GM23338 (cell line): Measurements from ENCODE around the gene ASB2. TPM values are rescaled to one million over a fixed set of nuclear protein-coding genes. Genes with fewer than 3 reads are reported as not detected.

Source experiments
- ATAC-seq: fragments of 200-7000 bp; cut with Tn5 transposase; 3 replicates; pipeline ENCODE4 v1.9.1; 2020
- DNase-seq: peaks from one replicate; pipeline ENCODE4 v3.0.0-alpha.2; 2015; ENCODE audit warnings: low spot score
- H2AFZ ChIP-seq: fragments of 200-600 bp; sonication (generic); 2 replicates; pipeline ENCODE4 v1.8.0; 2016; ENCODE audit warnings: antibody characterized with exemption, mild to moderate bottlenecking, moderate library complexity
- H3F3A ChIP-seq: fragments of 200-600 bp; sonication (generic); replicated peaks from 2 replicates; pipeline ENCODE4 v1.8.0; 2017; ENCODE audit warnings: antibody characterized with exemption, mixed run types, low read depth
- H3K27ac ChIP-seq: fragments of 200-600 bp; sonication (generic); 2 replicates; pipeline ENCODE4 v1.6.1; 2016; ENCODE audit warnings: low read depth
- H3K27me3 ChIP-seq: fragments of 200-600 bp; sonication (generic); 2 replicates; pipeline ENCODE4 v1.8.0; 2016; ENCODE audit warnings: mild to moderate bottlenecking, mixed run types, moderate library complexity; ENCODE audit not compliant: insufficient read depth
- H3K36me3 ChIP-seq: fragments of 200-600 bp; sonication (generic); 2 replicates; pipeline ENCODE4 v1.8.0; 2016; ENCODE audit warnings: mild to moderate bottlenecking; ENCODE audit not compliant: insufficient read depth
- H3K4me1 ChIP-seq: fragments of 200-600 bp; sonication (generic); 2 replicates; pipeline ENCODE4 v1.8.0; 2016; ENCODE audit warnings: mild to moderate bottlenecking, moderate library complexity; ENCODE audit not compliant: insufficient read depth
- H3K4me2 ChIP-seq: fragments of 200-600 bp; sonication (generic); 2 replicates; pipeline ENCODE4 v1.7.1; 2017; ENCODE audit warnings: mixed run types
- H3K4me3 ChIP-seq: fragments of 200-600 bp; sonication (generic); 2 replicates; pipeline ENCODE4 v1.6.1; 2016; ENCODE audit warnings: mixed run types
- H3K79me2 ChIP-seq: fragments of 200-600 bp; sonication (generic); replicated peaks from 2 replicates; pipeline ENCODE4 v1.8.0; 2017; ENCODE audit warnings: mild to moderate bottlenecking; ENCODE audit not compliant: insufficient read depth
- H3K9me2 ChIP-seq: fragments of 200-600 bp; sonication (generic); 2 replicates; pipeline ENCODE4 v1.8.0; 2017; ENCODE audit not compliant: insufficient read depth
- H4K20me1 ChIP-seq: fragments of 200-600 bp; sonication (generic); replicated peaks from 2 replicates; pipeline ENCODE4 v1.8.0; 2017; ENCODE audit warnings: mild to moderate bottlenecking; ENCODE audit not compliant: insufficient read depth
- H3K27ac Mint-ChIP-seq: 2 replicates; pipeline ENCODE4 v1.8.0; 2020; ENCODE audit warnings: inconsistent platforms, mild to moderate bottlenecking, moderate library complexity, mixed read lengths
- H3K27me3 Mint-ChIP-seq: 3 replicates; pipeline ENCODE4 v1.8.0; 2022; ENCODE audit warnings: low read depth, mild to moderate bottlenecking, moderate library complexity, mixed read lengths, inconsistent platforms; ENCODE audit not compliant: insufficient read depth, poor library complexity
- H3K36me3 Mint-ChIP-seq: 3 replicates; pipeline ENCODE4 v1.8.0; 2021; ENCODE audit warnings: low read depth, mild to moderate bottlenecking, inconsistent platforms, moderate library complexity, mixed read lengths
- H3K4me1 Mint-ChIP-seq: 3 replicates; pipeline ENCODE4 v1.8.0; 2020; ENCODE audit warnings: mild to moderate bottlenecking, inconsistent platforms, mixed read lengths
- H3K4me3 Mint-ChIP-seq: 3 replicates; pipeline ENCODE4 v1.8.0; 2021; ENCODE audit warnings: moderate library complexity, mild to moderate bottlenecking, inconsistent platforms, mixed read lengths
- H3K9me3 Mint-ChIP-seq: 3 replicates; pipeline ENCODE4 v1.8.0; 2020; ENCODE audit warnings: moderate library complexity, mild to moderate bottlenecking, inconsistent platforms, mixed read lengths
- CREB1 ChIP-seq: fragments of 250-450 bp; sonication (Bioruptor Pico); IDR thresholded peaks from 2 replicates; pipeline ENCODE4 v1.5.0; 2020; ENCODE audit warnings: low read depth, mild to moderate bottlenecking, moderate library complexity
- CTCF ChIP-seq, 2 experiments: fragments of 200-600 bp in 1 of 2; sonication (generic) in 1 of 2; conservative IDR thresholded peaks; 2 replicates each; pipeline versions ENCODE4 v1.5.1 to v1.6.1; 2016 to 2017; ENCODE audit warnings: antibody characterized with exemption in 2 of 2, low read depth in 2 of 2, mild to moderate bottlenecking in 2 of 2, moderate library complexity in 1 of 2
- ETS1 ChIP-seq: IDR thresholded peaks from 2 replicates; pipeline ENCODE4 v1.6.1; 2016; ENCODE audit warnings: antibody characterized with exemption
- EZH2 ChIP-seq: fragments of 200-600 bp; sonication (generic); IDR thresholded peaks from one replicate; pipeline ENCODE4 v1.8.0; 2017; ENCODE audit warnings: antibody characterized with exemption, mild to moderate bottlenecking, low read depth; ENCODE audit not compliant: unreplicated experiment
- EZH2phosphoT487 ChIP-seq: fragments of 200-600 bp; sonication (generic); IDR thresholded peaks from one replicate; pipeline ENCODE4 v1.8.1; 2018; ENCODE audit warnings: antibody characterized with exemption; ENCODE audit not compliant: unreplicated experiment
- JUNB ChIP-seq: IDR thresholded peaks from one replicate; pipeline ENCODE4 v1.6.1; 2016; ENCODE audit warnings: antibody characterized with exemption; ENCODE audit not compliant: unreplicated experiment
- NANOG ChIP-seq: IDR thresholded peaks from 2 replicates; pipeline ENCODE4 v1.6.1; 2016; ENCODE audit warnings: antibody characterized with exemption, borderline replicate concordance
- POLR2AphosphoS5 ChIP-seq: IDR thresholded peaks from 2 replicates; pipeline ENCODE4 v1.6.1; 2016; ENCODE audit warnings: antibody characterized with exemption, low read depth
- REST ChIP-seq: IDR thresholded peaks from one replicate; pipeline ENCODE4 v1.6.1; 2018; ENCODE audit warnings: antibody characterized with exemption; ENCODE audit not compliant: unreplicated experiment
- STAT1 ChIP-seq: IDR thresholded peaks from one replicate; pipeline ENCODE4 v1.6.1; 2016; ENCODE audit warnings: antibody characterized with exemption; ENCODE audit not compliant: unreplicated experiment
- ZNF114 ChIP-seq: fragments of 250-450 bp; sonication (Bioruptor Pico); IDR thresholded peaks from 2 replicates; pipeline ENCODE4 v1.5.0; 2020; ENCODE audit warnings: mild to moderate bottlenecking, moderate library complexity
- ZNF331 ChIP-seq: fragments of 250-450 bp; sonication (Bioruptor Pico); IDR thresholded peaks from 2 replicates; pipeline ENCODE4 v1.5.0; 2020; ENCODE audit warnings: low read depth, mild to moderate bottlenecking, moderate library complexity
- ZNF462 ChIP-seq: fragments of 250-450 bp; sonication (Bioruptor Pico); IDR thresholded peaks from 2 replicates; pipeline ENCODE4 v1.5.0; 2020; ENCODE audit warnings: mild to moderate bottlenecking, moderate library complexity
- polyA plus RNA-seq: library from polyadenylated mRNA; unstranded; fragments of >200 nt; fragmentation: Nextera tagmentation; extraction: Ambion mirVana; gene quantifications from 2 replicates; pipeline ENCODE4 v1.2.1, GENCODE V29; 2016
- total RNA-seq: library from RNA; depleted of rRNA; stranded (reverse); fragments of >200 nt; shearing (Covaris generic); gene quantifications from 2 replicates; pipeline ENCODE4 v1.2.3, GENCODE V29; 2014

Gene ASB2
- total and polyA plus RNA-seq, 2 experiments from 2014 or later: 1.2 to 1.7 TPM

GRCh38 chr14:94014382-94014781, 38.0 kb upstream of the ASB2 start:
- DNase-seq (no peak), ATAC-seq (no peak)
- Mint-ChIP-seq H3K36me3 (no peaks in the 10 kb centered on the region), H3K4me3 (no peak overlapping the region), H3K4me1 (peaks cover 5% of the 10 kb centered on the region; the same call in 2 of the 3 replicates), H3K9me3 (no peaks in the 10 kb centered on the region), H3K27ac (no peak overlapping the region), H3K27me3 (peaks cover 2% of the 10 kb centered on the region)
- no peaks in the 10 kb centered on the region for H3K27me3 ChIP-seq
- H3K4me1 ChIP-seq: no peaks in the 10 kb centered on the region
- H3F3A ChIP-seq: no peaks in the 10 kb centered on the region
- TF ChIP-seq EZH2phosphoT487: no peak
- no peak for TF ChIP-seq CREB1 (CRISPR knock-in tag)
- no peak for TF ChIP-seq ZNF331 (CRISPR knock-in tag)
- no peak for TF ChIP-seq NANOG
- no peak for TF ChIP-seq STAT1
- TF ChIP-seq EZH2: no peak
- no peak for TF ChIP-seq JUNB
- no peak for TF ChIP-seq ETS1
- no peak for TF ChIP-seq ZNF462
- no peak for TF ChIP-seq ZNF114 (CRISPR knock-in tag)
- TF ChIP-seq REST: no peak
- TF ChIP-seq POLR2AphosphoS5: no peak
- no peak for TF ChIP-seq CTCF (conservative IDR thresholded peaks at IDR 0.05; ENCODE audit: low read depth in 2 of 2)
- H3K9me2 ChIP-seq: no peaks in the 10 kb centered on the region
- H2AFZ ChIP-seq: no peak overlapping the region
- H3K27ac ChIP-seq: no peak overlapping the region
- no peaks in the 10 kb centered on the region for H3K79me2 ChIP-seq
- H3K4me3 ChIP-seq: no peak overlapping the region
- H3K4me2 ChIP-seq: no peak overlapping the region
- no peaks in the 10 kb centered on the region for H4K20me1 ChIP-seq
- no peaks in the 10 kb centered on the region for H3K36me3 ChIP-seq
